NCI-H2081 (cell line): Measurements from ENCODE around the gene MARK3.

Experiments used
- DNase-seq, 2 experiments: peaks; one replicate each; lab custom pipeline; 2025; lab: John Stamatoyannopoulos, UW

MARK3 gene

GRCh38 chr14:103526914-103527248 lies 141.7 kb downstream of the MARK3 start:
- DNase-seq, result no peak

- no peak for DNase-seq
Measured at GRCh38 chr14:103527408-103528145, 142.4 kb downstream of the MARK3 start.

- DNase-seq, result peak; percentile 24 to 40
Measured at GRCh38 chr14:103528146-103528586, 143.0 kb downstream of the MARK3 start.

- peak; percentile 95 to 96 for DNase-seq
Measured at GRCh38 chr14:103528587-103529382, 143.6 kb downstream of the MARK3 start, which contains the start of gene TRMT61A. Gene TRMT61A, plus strand, starts transcription at chr14:103529196. Its CDS starts 783 bp downstream, at chr14:103529979.

- no peak for DNase-seq
Measured at GRCh38 chr14:103529383-103530365, 144.5 kb downstream of the MARK3 start.

GRCh38 chr14:103530390-103530789 lies 145.2 kb downstream of the MARK3 start:
- no peak for DNase-seq

- DNase-seq, result no peak
Measured at GRCh38 chr14:103530831-103531230, 145.6 kb downstream of the MARK3 start.

GRCh38 chr14:103531421-103532215 lies 146.4 kb downstream of the MARK3 start:
- no peak for DNase-seq

- no peak for DNase-seq
Measured at GRCh38 chr14:103532216-103533136, 147.3 kb downstream of the MARK3 start.

- no peak for DNase-seq
Measured at GRCh38 chr14:103533137-103533998, 148.2 kb downstream of the MARK3 start.

GRCh38 chr14:103533999-103534575 lies 148.9 kb downstream of the MARK3 start:
- no peak for DNase-seq

- no peak for DNase-seq
Measured at GRCh38 chr14:103534576-103535061, 149.4 kb downstream of the MARK3 start.

GRCh38 chr14:103535081-103535890 lies 150.1 kb downstream of the MARK3 start:
- no peak for DNase-seq

- no peak for DNase-seq
Measured at GRCh38 chr14:103535891-103536565, 150.8 kb downstream of the MARK3 start.

- DNase-seq, result no peak
Measured at GRCh38 chr14:103536693-103537092, 151.5 kb downstream of the MARK3 start.

GRCh38 chr14:103537175-103537990 lies 152.2 kb downstream of the MARK3 start:
- DNase-seq, result no peak
